Nephron progenitor cell (in vitro differentiated cells): ENCODE measurements around the gene SLC26A9.
"Not testable (repeated sequence)": the region's sequence is repeated elsewhere in the genome, so short reads cannot be mapped to it uniquely, and the experiment has no call there.

Experiments
- DNase-seq: peaks from one replicate; pipeline ENCODE4 v3.0.0; 2021
- H3K27ac Mint-ChIP-seq: 2 replicates; pipeline ENCODE4 v1.8.0; 2021; ENCODE audit warnings: mild to moderate bottlenecking, moderate library complexity, mixed read lengths
- H3K27me3 Mint-ChIP-seq: 2 replicates; pipeline ENCODE4 v1.8.0; 2021; ENCODE audit warnings: mild to moderate bottlenecking, low read depth, mixed read lengths; ENCODE audit not compliant: poor library complexity
- H3K36me3 Mint-ChIP-seq: 2 replicates; pipeline ENCODE4 v1.8.0; 2021; ENCODE audit warnings: low read depth, mixed read lengths
- H3K4me1 Mint-ChIP-seq: 2 replicates; pipeline ENCODE4 v1.8.0; 2021; ENCODE audit warnings: mixed read lengths
- H3K4me3 Mint-ChIP-seq: 2 replicates; pipeline ENCODE4 v1.8.0; 2021; ENCODE audit warnings: mild to moderate bottlenecking, moderate library complexity, mixed read lengths
- H3K9me3 Mint-ChIP-seq: 2 replicates; pipeline ENCODE4 v1.8.0; 2021; ENCODE audit warnings: mild to moderate bottlenecking, moderate library complexity, mixed read lengths
- TF ChIP-seq, protein P1 (sequence below): fragments of 200-600 bp; sonication (generic); IDR thresholded peaks from 2 replicates; pipeline ENCODE4 v1.5.0; 2021; ENCODE audit warnings: antibody characterized with exemption

SLC26A9 gene

DNA sequence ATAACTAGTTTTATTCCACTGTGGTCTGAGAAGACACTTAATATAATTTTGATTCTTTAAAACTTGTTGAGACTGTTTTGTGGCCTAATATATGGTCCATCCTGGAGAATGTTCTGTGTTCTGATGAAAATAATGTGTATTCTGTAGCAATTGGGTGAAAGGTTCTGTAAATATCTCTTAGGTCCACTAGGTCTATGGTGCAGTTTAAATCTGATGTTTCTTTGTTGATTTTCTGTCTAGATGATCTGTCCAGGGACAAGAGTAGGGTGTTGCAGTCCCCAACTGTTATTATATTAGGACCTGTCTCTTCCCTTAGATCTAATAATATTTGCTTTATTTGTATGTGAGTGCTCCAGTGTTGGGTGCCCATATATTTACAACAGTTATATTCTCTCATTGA, 59.5 kb downstream of the SLC26A9 start:
- DNase-seq: no peak
- peaks cover 4% of the 10 kb centered on the region for H3K27me3 Mint-ChIP-seq
- H3K27ac Mint-ChIP-seq: no peak overlapping the region
- peaks cover 21% of the 10 kb centered on the region for H3K9me3 Mint-ChIP-seq
- H3K36me3 Mint-ChIP-seq: peaks cover 11% of the 10 kb centered on the region
- TF ChIP-seq, protein P1, sequence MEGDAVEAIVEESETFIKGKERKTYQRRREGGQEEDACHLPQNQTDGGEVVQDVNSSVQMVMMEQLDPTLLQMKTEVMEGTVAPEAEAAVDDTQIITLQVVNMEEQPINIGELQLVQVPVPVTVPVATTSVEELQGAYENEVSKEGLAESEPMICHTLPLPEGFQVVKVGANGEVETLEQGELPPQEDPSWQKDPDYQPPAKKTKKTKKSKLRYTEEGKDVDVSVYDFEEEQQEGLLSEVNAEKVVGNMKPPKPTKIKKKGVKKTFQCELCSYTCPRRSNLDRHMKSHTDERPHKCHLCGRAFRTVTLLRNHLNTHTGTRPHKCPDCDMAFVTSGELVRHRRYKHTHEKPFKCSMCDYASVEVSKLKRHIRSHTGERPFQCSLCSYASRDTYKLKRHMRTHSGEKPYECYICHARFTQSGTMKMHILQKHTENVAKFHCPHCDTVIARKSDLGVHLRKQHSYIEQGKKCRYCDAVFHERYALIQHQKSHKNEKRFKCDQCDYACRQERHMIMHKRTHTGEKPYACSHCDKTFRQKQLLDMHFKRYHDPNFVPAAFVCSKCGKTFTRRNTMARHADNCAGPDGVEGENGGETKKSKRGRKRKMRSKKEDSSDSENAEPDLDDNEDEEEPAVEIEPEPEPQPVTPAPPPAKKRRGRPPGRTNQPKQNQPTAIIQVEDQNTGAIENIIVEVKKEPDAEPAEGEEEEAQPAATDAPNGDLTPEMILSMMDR: no peak
- H3K4me1 Mint-ChIP-seq: no peaks in the 10 kb centered on the region
- no peak overlapping the region for H3K4me3 Mint-ChIP-seq

DNA sequence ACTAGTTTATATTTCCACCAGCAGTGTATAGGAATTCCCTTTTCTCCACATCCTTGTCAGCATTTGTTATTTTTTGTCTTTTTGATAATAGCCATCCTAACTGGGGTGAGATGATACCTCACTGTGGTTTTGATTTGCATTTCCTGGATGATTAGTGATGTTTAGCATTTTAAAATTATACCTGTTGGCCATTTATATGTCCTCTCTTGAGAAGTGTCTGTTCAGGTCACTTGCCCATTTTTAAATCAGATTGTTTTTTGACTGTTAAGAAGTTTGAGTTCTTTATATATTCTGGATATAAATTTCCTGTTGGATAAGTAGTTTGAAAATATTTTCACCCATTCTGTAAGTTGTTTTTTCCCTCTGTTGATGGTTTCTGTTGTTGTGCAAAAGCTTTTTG, 62.3 kb downstream of the SLC26A9 start:
- H3K4me3 Mint-ChIP-seq: no peak overlapping the region
- no peak overlapping the region for H3K27ac Mint-ChIP-seq
- no peaks in the 10 kb centered on the region for H3K4me1 Mint-ChIP-seq
- peaks cover 21% of the 10 kb centered on the region for H3K36me3 Mint-ChIP-seq
- peaks cover 4% of the 10 kb centered on the region for H3K27me3 Mint-ChIP-seq
- TF ChIP-seq, protein P1: no peak
- peaks cover 29% of the 10 kb centered on the region for H3K9me3 Mint-ChIP-seq
- DNase-seq: no peak

DNA sequence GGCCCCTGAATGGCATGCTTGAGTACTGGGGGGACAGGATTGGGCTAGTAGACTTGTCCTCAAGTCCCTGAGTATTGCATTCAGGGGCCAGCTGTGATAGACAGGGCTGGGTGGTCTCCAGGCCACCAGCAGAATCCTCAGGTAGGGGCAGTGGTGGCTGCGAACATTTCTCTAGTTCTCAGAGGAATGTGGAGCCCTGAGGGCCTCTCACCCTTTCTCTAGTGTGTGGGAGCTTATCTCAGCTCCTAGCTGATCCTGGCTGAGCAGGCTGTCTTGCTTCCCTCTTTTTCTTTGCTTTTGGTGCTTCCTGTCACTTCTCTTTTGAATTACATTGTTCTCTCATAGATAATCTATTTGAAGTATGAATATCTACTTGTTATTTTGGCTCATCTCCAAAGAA, 63.3 kb downstream of the SLC26A9 start:
- peaks cover 4% of the 10 kb centered on the region for H3K27me3 Mint-ChIP-seq
- H3K36me3 Mint-ChIP-seq: peaks cover 21% of the 10 kb centered on the region
- no peak for DNase-seq
- no peak overlapping the region for H3K4me3 Mint-ChIP-seq
- TF ChIP-seq, protein P1: no peak
- H3K4me1 Mint-ChIP-seq: no peaks in the 10 kb centered on the region
- peaks cover 29% of the 10 kb centered on the region for H3K9me3 Mint-ChIP-seq
- no peak overlapping the region for H3K27ac Mint-ChIP-seq

DNA sequence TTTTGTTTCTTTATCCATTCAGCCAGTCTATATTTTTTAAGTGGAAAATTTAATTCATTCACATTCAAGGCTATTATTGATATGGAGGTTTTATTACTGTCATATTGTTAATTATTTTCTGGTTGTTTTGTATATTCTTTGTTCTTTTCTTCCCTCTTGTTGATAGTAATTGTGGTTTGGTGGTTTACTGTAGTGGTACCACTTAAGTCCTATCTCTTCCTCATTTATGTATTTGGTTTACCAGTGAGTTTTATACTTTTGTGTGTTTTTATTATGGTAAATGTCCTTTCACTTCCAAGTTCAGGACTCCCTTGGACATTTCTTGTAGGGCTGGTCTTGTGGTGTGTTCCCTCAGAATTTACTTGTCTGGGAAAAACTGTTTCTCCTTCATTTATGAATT, 65.2 kb downstream of the SLC26A9 start:
- no peak overlapping the region for H3K4me3 Mint-ChIP-seq
- H3K27me3 Mint-ChIP-seq: peaks cover 4% of the 10 kb centered on the region
- peaks cover 21% of the 10 kb centered on the region for H3K36me3 Mint-ChIP-seq
- H3K27ac Mint-ChIP-seq: no peak overlapping the region
- H3K9me3 Mint-ChIP-seq: peaks cover 29% of the 10 kb centered on the region
- no peaks in the 10 kb centered on the region for H3K4me1 Mint-ChIP-seq
- TF ChIP-seq, protein P1: no peak
- no peak for DNase-seq

- not testable (repeated sequence) for H3K27ac Mint-ChIP-seq, H3K36me3 Mint-ChIP-seq, H3K4me1 Mint-ChIP-seq, H3K4me3 Mint-ChIP-seq, DNase-seq, H3K9me3 Mint-ChIP-seq, H3K27me3 Mint-ChIP-seq
These were observed 70.1 kb downstream of the SLC26A9 start for GRCh38 chr1:205873148-205873547.

DNA sequence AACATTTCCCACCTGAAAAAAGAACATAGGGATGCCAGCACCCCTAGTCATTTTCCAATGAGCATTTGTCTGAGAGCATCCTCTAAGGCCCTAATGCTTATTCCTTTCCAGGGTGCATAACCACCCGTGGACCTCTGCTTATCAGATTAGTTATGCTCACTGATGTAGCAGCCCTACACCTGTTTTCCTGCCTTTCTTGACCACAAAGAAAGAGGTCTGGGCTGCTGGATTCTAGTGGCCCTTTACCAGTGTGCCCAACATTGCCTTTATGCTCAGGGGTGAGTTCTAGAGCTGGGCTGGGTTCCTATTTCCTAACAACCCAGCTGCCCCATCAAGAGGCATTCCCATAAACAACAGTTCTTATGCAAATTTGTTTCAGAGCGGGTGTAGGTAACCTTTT, 73.0 kb downstream of the SLC26A9 start:
- H3K4me1 Mint-ChIP-seq: no peaks in the 10 kb centered on the region
- no peak for DNase-seq
- no peaks in the 10 kb centered on the region for H3K27me3 Mint-ChIP-seq
- no peak overlapping the region for H3K27ac Mint-ChIP-seq
- no peaks in the 10 kb centered on the region for H3K9me3 Mint-ChIP-seq
- TF ChIP-seq, protein P1: no peak
- H3K4me3 Mint-ChIP-seq: no peak overlapping the region
- H3K36me3 Mint-ChIP-seq: no peaks in the 10 kb centered on the region
